NK-92 (cell line): ENCODE results near the gene C3orf20.
A peak's percentile ranks its signal among the peaks of the same experiment; 100 is the strongest.
"Not testable (repeated sequence)": the region's sequence is repeated elsewhere in the genome, so short reads cannot be mapped to it uniquely, and the experiment has no call there.

Experiments used
- DNase-seq: peaks from one replicate; lab custom pipeline; 2025; ENCODE audit not compliant: unreplicated experiment; lab: John Stamatoyannopoulos, UW

C3orf20 gene

GRCh38 chr3:14649466-14649865, 25.5 kb upstream of the C3orf20 start:
- DNase-seq: no peak

- DNase-seq: no peak
These were observed 24.7 kb upstream of the C3orf20 start for GRCh38 chr3:14650193-14650592.

DNA sequence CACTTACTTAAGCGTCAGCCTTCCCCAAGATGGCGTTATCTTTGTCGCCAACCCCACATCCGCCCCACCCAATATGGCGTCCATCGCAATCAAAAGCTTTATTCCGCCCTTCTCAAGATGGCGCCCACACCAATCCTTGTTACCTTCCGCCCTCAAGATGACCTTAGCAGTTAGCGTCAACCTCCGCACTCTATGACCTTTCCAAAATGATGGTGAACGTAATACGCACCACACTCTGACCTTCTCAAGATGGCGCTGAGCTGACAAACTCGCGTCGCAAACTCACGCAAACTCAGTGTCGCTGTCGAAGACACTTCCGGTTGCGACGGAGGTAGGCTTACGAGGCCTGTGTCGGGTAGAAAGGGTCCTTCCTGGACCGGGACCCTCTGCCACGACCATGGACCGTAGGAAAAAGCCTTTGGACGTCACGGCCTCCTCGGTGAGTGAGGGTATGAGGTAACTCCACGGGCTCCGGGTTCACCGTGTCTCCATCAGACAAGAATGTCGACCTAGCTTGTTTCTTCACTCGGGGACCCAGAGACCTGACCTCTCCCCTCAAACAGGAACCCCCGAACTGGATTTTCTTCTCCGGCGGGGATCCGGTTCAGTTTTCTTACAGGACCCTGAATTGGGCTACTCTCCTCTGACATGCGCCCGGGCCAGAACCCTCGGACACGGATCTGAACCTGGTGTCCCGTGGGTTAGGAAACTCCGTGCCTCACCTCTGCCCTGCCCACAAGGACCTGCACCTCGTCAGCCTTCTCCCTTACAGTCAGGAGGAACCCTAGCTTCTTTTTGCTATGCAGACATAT, 23.3 kb upstream of the C3orf20 start, which contains the start of gene CCDC174:
CCDC174 (plus strand) TSS at position 323 of the 812 bp plus-strand sequence; CDS start at position 398, 75 bp downstream.
- DNase-seq: peak; percentile 73

- not testable (repeated sequence) for DNase-seq
These were observed 22.5 kb upstream of the C3orf20 start for GRCh38 chr3:14652360-14652907.

DNA sequence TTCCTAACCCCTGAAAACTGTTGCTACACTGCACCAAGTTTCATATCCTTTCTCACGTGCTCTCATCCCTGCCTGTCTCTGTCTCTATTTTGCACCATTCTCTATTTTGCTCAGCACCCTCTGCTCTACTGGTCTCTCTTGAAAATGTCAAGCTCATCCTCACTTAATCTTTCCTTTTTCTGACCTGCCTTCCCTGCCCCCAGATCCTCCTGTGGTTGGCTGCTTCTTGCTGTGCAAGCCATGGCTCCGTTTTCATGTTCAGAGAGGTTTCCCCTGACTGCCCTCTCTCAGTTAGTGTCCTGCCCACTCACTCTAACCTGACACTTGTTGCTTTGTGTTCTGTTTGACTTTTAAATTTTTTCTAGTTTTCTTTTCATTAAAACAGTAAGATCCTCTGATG, 17.4 kb upstream of the C3orf20 start:
- no peak for DNase-seq

DNA sequence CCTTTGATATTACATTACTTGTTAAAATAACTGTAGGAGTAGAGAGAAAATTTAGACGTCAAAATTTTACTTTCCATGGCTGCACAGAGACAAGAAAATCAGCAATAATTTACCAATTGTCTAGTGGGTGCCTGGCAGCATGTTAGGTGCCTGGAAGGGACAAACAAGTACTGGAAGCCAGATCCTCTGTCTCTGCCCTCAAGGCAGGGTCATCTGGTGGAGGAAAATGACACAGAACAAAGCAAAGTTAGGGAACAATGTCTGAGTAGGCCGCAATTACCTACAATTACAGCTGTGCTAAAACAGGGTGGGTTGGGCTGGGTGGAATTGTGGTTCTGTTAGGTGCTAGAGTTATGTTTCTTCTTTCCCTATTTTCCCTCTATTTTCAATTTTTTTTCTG, 16.0 kb upstream of the C3orf20 start:
- DNase-seq: no peak

- DNase-seq: no peak
These were observed 14.0 kb upstream of the C3orf20 start for GRCh38 chr3:14660942-14661341.

GRCh38 chr3:14663396-14664135, 11.4 kb upstream of the C3orf20 start:
- no peak for DNase-seq

- DNase-seq: no peak
These were observed 10.8 kb upstream of the C3orf20 start for GRCh38 chr3:14664170-14664569.

GRCh38 chr3:14672588-14672987, 2.4 kb upstream of the C3orf20 start:
- no peak for DNase-seq

DNA sequence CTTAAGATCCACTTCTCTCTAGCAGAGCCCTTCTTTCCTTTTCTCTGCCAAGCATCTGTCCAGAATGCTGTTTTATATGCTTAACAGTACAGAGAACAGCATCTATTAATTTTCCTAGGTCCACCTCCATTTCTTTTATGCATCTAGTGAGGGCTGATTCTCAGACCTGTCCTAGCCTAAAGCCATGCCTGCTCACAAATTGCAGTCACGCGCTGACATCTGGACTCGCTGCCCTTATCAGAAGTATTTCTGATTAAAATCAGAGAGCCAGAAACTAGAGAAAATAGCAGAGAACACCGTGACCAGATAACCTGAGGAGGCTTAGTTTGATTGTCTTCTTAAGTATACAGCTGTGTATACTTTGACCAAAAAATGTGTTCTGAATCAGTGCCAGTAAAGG, 1.9 kb downstream of the C3orf20 start:
- no peak for DNase-seq

GRCh38 chr3:14678015-14678503, 3.1 kb downstream of the C3orf20 start:
- DNase-seq: no peak

DNA sequence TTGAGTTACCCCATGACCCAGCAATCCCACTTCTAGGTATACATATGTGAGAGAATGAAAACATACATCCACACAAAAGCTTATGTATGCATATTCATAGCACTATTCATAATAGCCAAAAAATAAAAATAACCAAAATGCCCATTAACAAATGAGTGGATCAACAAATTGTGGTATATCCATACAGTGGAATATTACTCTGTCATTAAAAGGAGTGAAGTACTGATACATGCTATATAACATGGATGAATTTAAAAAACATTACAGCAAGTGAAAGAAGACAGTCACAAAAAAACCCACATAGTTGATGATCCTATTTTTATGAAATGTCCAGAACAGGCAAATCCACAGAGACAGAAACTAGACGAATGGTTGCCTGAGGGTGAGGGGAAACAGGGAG, 5.2 kb downstream of the C3orf20 start:
- DNase-seq: no peak

GRCh38 chr3:14680716-14681115, 5.8 kb downstream of the C3orf20 start:
- no peak for DNase-seq

DNA sequence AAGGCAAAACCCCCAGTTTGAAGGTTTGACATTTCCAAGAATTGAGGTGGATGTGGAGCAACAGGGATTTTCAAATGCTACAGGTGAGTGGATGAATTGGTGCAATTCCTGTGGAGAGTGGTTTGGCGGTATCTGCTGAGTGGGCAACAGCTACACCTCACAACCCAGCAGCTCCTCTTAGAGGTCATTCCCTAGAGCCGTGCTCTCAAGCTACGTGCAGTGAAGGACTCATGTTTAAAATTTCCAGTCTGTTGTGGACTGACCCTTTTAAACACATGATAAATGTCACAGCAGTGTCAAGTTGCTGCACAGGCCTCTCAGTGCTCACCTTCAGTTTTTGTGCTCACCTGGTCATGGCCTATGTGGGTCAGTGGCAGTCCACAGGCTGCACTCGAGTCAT, 9.5 kb downstream of the C3orf20 start:
- no peak for DNase-seq

- no peak for DNase-seq
These were observed 10.2 kb downstream of the C3orf20 start for GRCh38 chr3:14685179-14685578.

DNA sequence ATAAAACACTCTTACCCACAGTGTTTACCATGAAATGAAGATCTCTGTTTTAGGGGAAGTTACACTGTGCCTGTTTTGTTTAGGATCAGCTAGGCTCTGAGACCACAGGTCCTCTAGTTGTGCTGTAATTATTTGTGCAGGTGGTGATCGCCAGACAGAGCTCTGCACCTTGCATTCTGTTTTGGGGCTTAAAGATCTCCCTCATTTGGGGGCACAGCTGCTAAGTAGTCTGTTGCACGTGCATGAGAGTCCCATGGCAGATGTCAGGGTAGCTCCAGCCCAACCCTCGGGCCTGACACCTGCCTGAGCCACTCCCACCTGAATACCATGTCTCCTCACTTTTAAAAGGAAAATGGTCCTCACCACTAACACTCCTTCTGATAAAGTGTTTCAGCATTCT, 12.4 kb downstream of the C3orf20 start:
- no peak for DNase-seq

DNA sequence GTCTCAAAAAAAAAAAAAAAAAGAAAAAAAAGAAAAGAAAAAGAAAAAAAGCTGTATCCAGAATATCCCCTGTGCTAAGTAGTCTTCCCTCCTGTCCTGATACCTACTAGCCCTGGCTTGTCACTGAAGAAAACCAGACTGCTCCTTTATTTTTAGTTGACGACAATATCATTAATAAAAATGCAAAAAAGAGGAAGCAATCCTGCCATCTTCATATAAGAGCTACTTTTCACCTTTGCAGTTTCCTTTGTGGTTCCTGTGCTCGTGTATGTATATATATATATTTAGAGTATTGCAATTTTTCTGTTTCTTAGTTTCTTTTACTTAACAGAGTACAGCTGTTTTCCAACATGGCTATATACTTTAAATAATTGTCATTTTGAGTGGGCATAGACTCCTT, 13.6 kb downstream of the C3orf20 start:
- no peak for DNase-seq

- no peak for DNase-seq
These were observed 14.5 kb downstream of the C3orf20 start for GRCh38 chr3:14689247-14689980.

- no peak for DNase-seq
These were observed 16.3 kb downstream of the C3orf20 start for GRCh38 chr3:14691239-14691638.

- DNase-seq: no peak
These were observed 16.8 kb downstream of the C3orf20 start for GRCh38 chr3:14691719-14692118.
